Measurements from ENCODE around the gene CHRNB4.
A peak's percentile ranks its signal among the peaks of the same experiment; 100 is the strongest.

Gene CHRNB4

GRCh38 chr15:78671626-78672211 lies 30.7 kb upstream of the CHRNB4 start:
- DNase-seq (ENCODE audit: low read depth in 2 of 2), result no peak

- no peak for DNase-seq (ENCODE audit: low read depth in 2 of 2)
Observed at GRCh38 chr15:78668987-78669386, 28.0 kb upstream of the CHRNB4 start.

GRCh38 chr15:78667578-78668236 lies 26.7 kb upstream of the CHRNB4 start:
- no peak for DNase-seq (ENCODE audit: low read depth in 2 of 2)

- no peak for DNase-seq (ENCODE audit: low read depth in 2 of 2)
Observed at GRCh38 chr15:78666010-78666409, 25.0 kb upstream of the CHRNB4 start.

GRCh38 chr15:78663703-78664102 lies 22.7 kb upstream of the CHRNB4 start:
- no peak for DNase-seq (ENCODE audit: low read depth in 2 of 2)

- no peak for DNase-seq (ENCODE audit: low read depth in 2 of 2)
Observed at GRCh38 chr15:78662028-78662427, 21.0 kb upstream of the CHRNB4 start.

GRCh38 chr15:78661001-78661400 lies 20.0 kb upstream of the CHRNB4 start:
- DNase-seq (ENCODE audit: low read depth in 2 of 2), result no peak

- no peak for DNase-seq (ENCODE audit: low read depth in 2 of 2)
Observed at GRCh38 chr15:78660584-78660983, 19.6 kb upstream of the CHRNB4 start.

- DNase-seq (ENCODE audit: low read depth in 2 of 2), result no peak
Observed at GRCh38 chr15:78658823-78659222, 17.8 kb upstream of the CHRNB4 start.

GRCh38 chr15:78654272-78654671 lies 13.3 kb upstream of the CHRNB4 start:
- DNase-seq (ENCODE audit: low read depth in 2 of 2), result no peak

- DNase-seq (ENCODE audit: low read depth in 2 of 2), result no peak
Observed at GRCh38 chr15:78651930-78652615, 11.1 kb upstream of the CHRNB4 start.

GRCh38 chr15:78651007-78651406 lies 10.0 kb upstream of the CHRNB4 start:
- no peak for DNase-seq (ENCODE audit: low read depth in 2 of 2)

GRCh38 chr15:78650022-78650421 lies 9.0 kb upstream of the CHRNB4 start:
- DNase-seq (ENCODE audit: low read depth in 2 of 2), result no peak

GRCh38 chr15:78645009-78645408 lies 4.0 kb upstream of the CHRNB4 start:
- DNase-seq (ENCODE audit: low read depth in 2 of 2), result no peak

- DNase-seq (ENCODE audit: low read depth in 2 of 2), result no peak
Observed at GRCh38 chr15:78642331-78642730, 1.3 kb upstream of the CHRNB4 start.

GRCh38 chr15:78641749-78642275 lies 802 bp upstream of the CHRNB4 start:
- no peak for DNase-seq (ENCODE audit: low read depth in 2 of 2)

GRCh38 chr15:78640527-78641101 lies 396 bp downstream of the CHRNB4 start:
- no peak for DNase-seq (ENCODE audit: low read depth in 2 of 2)

GRCh38 chr15:78638658-78639314 lies 2.2 kb downstream of the CHRNB4 start:
- DNase-seq (ENCODE audit: low read depth in 2 of 2), result peak; percentile 40 to 43

- DNase-seq (ENCODE audit: low read depth in 2 of 2), result no peak
Observed at GRCh38 chr15:78637776-78638435, 3.1 kb downstream of the CHRNB4 start.

- DNase-seq (ENCODE audit: low read depth in 2 of 2), result no peak
Observed at GRCh38 chr15:78636378-78636859, 4.6 kb downstream of the CHRNB4 start.

- no peak for DNase-seq (ENCODE audit: low read depth in 2 of 2)
Observed at GRCh38 chr15:78635346-78635745, 5.7 kb downstream of the CHRNB4 start.
